Measurements from ENCODE around the gene DNAJC18.

DNA sequence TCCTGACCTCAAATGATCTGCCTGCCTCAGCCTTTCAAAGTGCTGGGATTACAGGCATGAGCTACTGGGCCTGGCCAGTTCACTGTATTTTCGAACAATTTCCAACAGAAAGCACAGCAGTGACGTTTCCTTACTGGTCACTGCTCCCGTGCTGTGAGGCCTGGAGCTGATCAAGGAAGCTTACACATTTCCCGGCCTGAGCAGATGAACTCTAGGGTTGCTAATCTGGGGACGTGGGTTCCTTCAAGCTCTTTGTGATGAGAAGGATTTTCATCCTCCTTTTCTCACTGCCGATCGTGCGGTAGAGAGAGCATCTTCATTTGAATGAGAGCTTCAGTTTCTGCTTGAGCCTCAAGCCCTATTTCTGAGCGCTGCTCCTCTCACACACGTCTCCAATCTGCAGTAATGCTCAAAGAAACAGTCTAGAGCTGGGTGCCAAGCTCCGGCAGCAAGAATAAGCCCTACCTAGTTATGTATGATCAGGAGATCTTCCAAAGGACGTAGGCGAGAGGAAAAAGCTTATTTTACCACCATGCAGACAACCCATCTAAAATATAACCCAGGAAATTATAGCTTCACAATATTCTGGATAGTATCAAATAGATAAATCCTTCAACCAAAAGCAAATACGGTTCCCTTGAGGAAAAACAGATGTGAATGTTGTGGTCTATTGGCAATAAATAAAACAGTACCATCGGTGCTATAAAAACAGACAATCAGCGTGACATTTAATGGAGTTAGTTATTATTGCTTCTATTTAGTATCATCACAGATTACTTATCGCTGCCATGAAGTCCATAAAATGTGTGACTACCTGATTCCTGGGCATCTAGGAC is 28.1 kb downstream of the DNAJC18 start:
- TF ChIP-seq, protein P1, sequence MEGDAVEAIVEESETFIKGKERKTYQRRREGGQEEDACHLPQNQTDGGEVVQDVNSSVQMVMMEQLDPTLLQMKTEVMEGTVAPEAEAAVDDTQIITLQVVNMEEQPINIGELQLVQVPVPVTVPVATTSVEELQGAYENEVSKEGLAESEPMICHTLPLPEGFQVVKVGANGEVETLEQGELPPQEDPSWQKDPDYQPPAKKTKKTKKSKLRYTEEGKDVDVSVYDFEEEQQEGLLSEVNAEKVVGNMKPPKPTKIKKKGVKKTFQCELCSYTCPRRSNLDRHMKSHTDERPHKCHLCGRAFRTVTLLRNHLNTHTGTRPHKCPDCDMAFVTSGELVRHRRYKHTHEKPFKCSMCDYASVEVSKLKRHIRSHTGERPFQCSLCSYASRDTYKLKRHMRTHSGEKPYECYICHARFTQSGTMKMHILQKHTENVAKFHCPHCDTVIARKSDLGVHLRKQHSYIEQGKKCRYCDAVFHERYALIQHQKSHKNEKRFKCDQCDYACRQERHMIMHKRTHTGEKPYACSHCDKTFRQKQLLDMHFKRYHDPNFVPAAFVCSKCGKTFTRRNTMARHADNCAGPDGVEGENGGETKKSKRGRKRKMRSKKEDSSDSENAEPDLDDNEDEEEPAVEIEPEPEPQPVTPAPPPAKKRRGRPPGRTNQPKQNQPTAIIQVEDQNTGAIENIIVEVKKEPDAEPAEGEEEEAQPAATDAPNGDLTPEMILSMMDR (conservative IDR thresholded peaks at IDR 0.05 in 1 of 2, IDR thresholded peaks at IDR 0.05 in 1 of 2; ENCODE audit: extremely low read depth in 1 of 2, insufficient read depth in 1 of 2, low read depth in 1 of 2, low read length in 2 of 2), result no peak
- no peak for TF ChIP-seq EZH2 (IDR thresholded peaks at IDR 0.05; ENCODE audit: borderline replicate concordance, low read length)
